GM23338 (cell line): Measurements from ENCODE around the gene DAZL. TPM values are rescaled to one million over a fixed set of nuclear protein-coding genes. Genes with fewer than 3 reads are reported as not detected.

ENCODE experiments used
- ATAC-seq: fragments of 200-7000 bp; cut with Tn5 transposase; 3 replicates; pipeline ENCODE4 v1.9.1; 2020
- DNase-seq: peaks from one replicate; pipeline ENCODE4 v3.0.0-alpha.2; 2015; ENCODE audit warnings: low spot score
- H2AFZ ChIP-seq: fragments of 200-600 bp; sonication (generic); 2 replicates; pipeline ENCODE4 v1.8.0; 2016; ENCODE audit warnings: antibody characterized with exemption, mild to moderate bottlenecking, moderate library complexity
- H3F3A ChIP-seq: fragments of 200-600 bp; sonication (generic); replicated peaks from 2 replicates; pipeline ENCODE4 v1.8.0; 2017; ENCODE audit warnings: antibody characterized with exemption, mixed run types, low read depth
- H3K27ac ChIP-seq: fragments of 200-600 bp; sonication (generic); 2 replicates; pipeline ENCODE4 v1.6.1; 2016; ENCODE audit warnings: low read depth
- H3K27me3 ChIP-seq: fragments of 200-600 bp; sonication (generic); 2 replicates; pipeline ENCODE4 v1.8.0; 2016; ENCODE audit warnings: mild to moderate bottlenecking, mixed run types, moderate library complexity; ENCODE audit not compliant: insufficient read depth
- H3K36me3 ChIP-seq: fragments of 200-600 bp; sonication (generic); 2 replicates; pipeline ENCODE4 v1.8.0; 2016; ENCODE audit warnings: mild to moderate bottlenecking; ENCODE audit not compliant: insufficient read depth
- H3K4me1 ChIP-seq: fragments of 200-600 bp; sonication (generic); 2 replicates; pipeline ENCODE4 v1.8.0; 2016; ENCODE audit warnings: mild to moderate bottlenecking, moderate library complexity; ENCODE audit not compliant: insufficient read depth
- H3K4me2 ChIP-seq: fragments of 200-600 bp; sonication (generic); 2 replicates; pipeline ENCODE4 v1.7.1; 2017; ENCODE audit warnings: mixed run types
- H3K4me3 ChIP-seq: fragments of 200-600 bp; sonication (generic); 2 replicates; pipeline ENCODE4 v1.6.1; 2016; ENCODE audit warnings: mixed run types
- H3K79me2 ChIP-seq: fragments of 200-600 bp; sonication (generic); replicated peaks from 2 replicates; pipeline ENCODE4 v1.8.0; 2017; ENCODE audit warnings: mild to moderate bottlenecking; ENCODE audit not compliant: insufficient read depth
- H3K9me2 ChIP-seq: fragments of 200-600 bp; sonication (generic); 2 replicates; pipeline ENCODE4 v1.8.0; 2017; ENCODE audit not compliant: insufficient read depth
- H4K20me1 ChIP-seq: fragments of 200-600 bp; sonication (generic); replicated peaks from 2 replicates; pipeline ENCODE4 v1.8.0; 2017; ENCODE audit warnings: mild to moderate bottlenecking; ENCODE audit not compliant: insufficient read depth
- H3K27ac Mint-ChIP-seq: 2 replicates; pipeline ENCODE4 v1.8.0; 2020; ENCODE audit warnings: inconsistent platforms, mild to moderate bottlenecking, moderate library complexity, mixed read lengths
- H3K27me3 Mint-ChIP-seq: 3 replicates; pipeline ENCODE4 v1.8.0; 2022; ENCODE audit warnings: low read depth, mild to moderate bottlenecking, moderate library complexity, mixed read lengths, inconsistent platforms; ENCODE audit not compliant: insufficient read depth, poor library complexity
- H3K36me3 Mint-ChIP-seq: 3 replicates; pipeline ENCODE4 v1.8.0; 2021; ENCODE audit warnings: low read depth, mild to moderate bottlenecking, inconsistent platforms, moderate library complexity, mixed read lengths
- H3K4me1 Mint-ChIP-seq: 3 replicates; pipeline ENCODE4 v1.8.0; 2020; ENCODE audit warnings: mild to moderate bottlenecking, inconsistent platforms, mixed read lengths
- H3K4me3 Mint-ChIP-seq: 3 replicates; pipeline ENCODE4 v1.8.0; 2021; ENCODE audit warnings: moderate library complexity, mild to moderate bottlenecking, inconsistent platforms, mixed read lengths
- H3K9me3 Mint-ChIP-seq: 3 replicates; pipeline ENCODE4 v1.8.0; 2020; ENCODE audit warnings: moderate library complexity, mild to moderate bottlenecking, inconsistent platforms, mixed read lengths
- CREB1 ChIP-seq: fragments of 250-450 bp; sonication (Bioruptor Pico); IDR thresholded peaks from 2 replicates; pipeline ENCODE4 v1.5.0; 2020; ENCODE audit warnings: low read depth, mild to moderate bottlenecking, moderate library complexity
- CTCF ChIP-seq, 2 experiments: fragments of 200-600 bp in 1 of 2; sonication (generic) in 1 of 2; conservative IDR thresholded peaks; 2 replicates each; pipeline versions ENCODE4 v1.5.1 to v1.6.1; 2016 to 2017; ENCODE audit warnings: antibody characterized with exemption in 2 of 2, low read depth in 2 of 2, mild to moderate bottlenecking in 2 of 2, moderate library complexity in 1 of 2
- EZH2 ChIP-seq: fragments of 200-600 bp; sonication (generic); IDR thresholded peaks from one replicate; pipeline ENCODE4 v1.8.0; 2017; ENCODE audit warnings: antibody characterized with exemption, mild to moderate bottlenecking, low read depth; ENCODE audit not compliant: unreplicated experiment
- JUNB ChIP-seq: IDR thresholded peaks from one replicate; pipeline ENCODE4 v1.6.1; 2016; ENCODE audit warnings: antibody characterized with exemption; ENCODE audit not compliant: unreplicated experiment
- POLR2AphosphoS5 ChIP-seq: IDR thresholded peaks from 2 replicates; pipeline ENCODE4 v1.6.1; 2016; ENCODE audit warnings: antibody characterized with exemption, low read depth
- REST ChIP-seq: IDR thresholded peaks from one replicate; pipeline ENCODE4 v1.6.1; 2018; ENCODE audit warnings: antibody characterized with exemption; ENCODE audit not compliant: unreplicated experiment
- STAT1 ChIP-seq: IDR thresholded peaks from one replicate; pipeline ENCODE4 v1.6.1; 2016; ENCODE audit warnings: antibody characterized with exemption; ENCODE audit not compliant: unreplicated experiment
- ZNF114 ChIP-seq: fragments of 250-450 bp; sonication (Bioruptor Pico); IDR thresholded peaks from 2 replicates; pipeline ENCODE4 v1.5.0; 2020; ENCODE audit warnings: mild to moderate bottlenecking, moderate library complexity
- ZNF331 ChIP-seq: fragments of 250-450 bp; sonication (Bioruptor Pico); IDR thresholded peaks from 2 replicates; pipeline ENCODE4 v1.5.0; 2020; ENCODE audit warnings: low read depth, mild to moderate bottlenecking, moderate library complexity
- polyA plus RNA-seq: library from polyadenylated mRNA; unstranded; fragments of >200 nt; fragmentation: Nextera tagmentation; extraction: Ambion mirVana; gene quantifications from 2 replicates; pipeline ENCODE4 v1.2.1, GENCODE V29; 2016
- total RNA-seq: library from RNA; depleted of rRNA; stranded (reverse); fragments of >200 nt; shearing (Covaris generic); gene quantifications from 2 replicates; pipeline ENCODE4 v1.2.3, GENCODE V29; 2014

Gene DAZL
- total and polyA plus RNA-seq, 2 experiments from 2014 or later: 3.2 to 5.3 TPM

- no peak overlapping the region for H3K4me3 Mint-ChIP-seq
- Histone ChIP-seq H3K79me2 (no peaks in the 10 kb centered on the region), H3K4me2 (no peak overlapping the region), H3F3A (no peaks in the 10 kb centered on the region), H4K20me1 (no peaks in the 10 kb centered on the region), H2AFZ (peak overlapping the region; percentile 80), H3K4me1 (peaks cover 9% of the 10 kb centered on the region; the same call in 1 of the 2 replicates), H3K4me3 (no peak overlapping the region), H3K27ac (no peak overlapping the region), H3K36me3 (no peaks in the 10 kb centered on the region), H3K27me3 (no peaks in the 10 kb centered on the region), H3K9me2 (no peaks in the 10 kb centered on the region)
- no peak overlapping the region for H3K27ac Mint-ChIP-seq
- ATAC-seq (no peak), DNase-seq (no peak)
- peaks cover 7% of the 10 kb centered on the region; the same call in 2 of the 3 replicates for H3K4me1 Mint-ChIP-seq
- no peaks in the 10 kb centered on the region for H3K36me3 Mint-ChIP-seq
- TF ChIP-seq ZNF114: no peak
- TF ChIP-seq POLR2AphosphoS5: no peak
- TF ChIP-seq JUNB: no peak
- TF ChIP-seq STAT1: no peak
- peaks cover 2% of the 10 kb centered on the region for H3K27me3 Mint-ChIP-seq
- H3K9me3 Mint-ChIP-seq: no peaks in the 10 kb centered on the region
Observed at GRCh38 chr3:16545413-16546185, 59.6 kb downstream of the DAZL start.

- Mint-ChIP-seq H3K9me3 (no peaks in the 10 kb centered on the region), H3K27ac (no peak overlapping the region), H3K4me1 (no peaks in the 10 kb centered on the region), H3K27me3 (no peaks in the 10 kb centered on the region), H3K36me3 (no peaks in the 10 kb centered on the region), H3K4me3 (no peak overlapping the region)
- Histone ChIP-seq H3K4me1 (no peaks in the 10 kb centered on the region), H3K27me3 (no peaks in the 10 kb centered on the region), H3K36me3 (no peaks in the 10 kb centered on the region), H3K79me2 (no peaks in the 10 kb centered on the region), H3K9me2 (no peaks in the 10 kb centered on the region), H3F3A (no peaks in the 10 kb centered on the region), H3K27ac (no peak overlapping the region), H4K20me1 (no peaks in the 10 kb centered on the region), H3K4me2 (no peak overlapping the region), H2AFZ (no peak overlapping the region), H3K4me3 (no peak overlapping the region)
- no peak for ATAC-seq
- DNase-seq: no peak
- TF ChIP-seq CTCF (conservative IDR thresholded peaks at IDR 0.05; ENCODE audit: low read depth in 2 of 2) (no peak), REST (no peak), ZNF331 (CRISPR knock-in tag) (no peak), EZH2 (no peak), POLR2AphosphoS5 (no peak), CREB1 (CRISPR knock-in tag) (no peak), ZNF114 (no peak), JUNB (no peak), STAT1 (no peak)
Observed at GRCh38 chr3:16543242-16543864, 61.9 kb downstream of the DAZL start.
